Body of pancreas (tissue), 4 donors: ENCODE results near the gene PRKAG2.

Experiments
- CTCF ChIP-seq, 7 experiments: fragments of 450-650 bp in 4 of 7; fragments of 200-600 bp in 3 of 7; sonication (generic) in 3 of 7; IDR thresholded peaks; one replicate each; pipeline ENCODE4 v1.5.1; 2016 to 2019; ENCODE audit warnings: antibody characterized with exemption in 7 of 7
- POLR2A ChIP-seq, 3 donors: fragments of 450-650 bp; IDR thresholded peaks; one replicate each; pipeline ENCODE4 v1.6.1; 2016; ENCODE audit warnings: antibody characterized with exemption in 3 of 3, mild to moderate bottlenecking in 2 of 3

GRCh38 chr7:151601521-151602305, 275.2 kb downstream of the PRKAG2 start:
- TF ChIP-seq CTCF (IDR thresholded peaks at IDR 0.05) (no peak), POLR2A (IDR thresholded peaks at IDR 0.05) (no peak)
